Fibroblast of skin of abdomen (primary cell): ENCODE results near the gene NEURL4. TPM values are rescaled to one million over a fixed set of nuclear protein-coding genes. Genes with fewer than 3 reads are reported as not detected.
"Not testable (repeated sequence)": the region's sequence is repeated elsewhere in the genome, so short reads cannot be mapped to it uniquely, and the experiment has no call there.

ENCODE experiments used
- DNase-seq: peaks from one replicate; pipeline ENCODE4 v3.0.0-alpha.2; 2013
- polyA plus RNA-seq, 2 experiments: library from polyadenylated mRNA; unstranded; fragments of 120-200 nt; gene quantifications; one replicate each; pipeline ENCODE4 v1.2.1, GENCODE V29; 2013; ENCODE audit not compliant: insufficient read length in 2 of 2

Gene NEURL4
- polyA plus RNA-seq (2013, experiment 1 of 2; ENCODE audit: insufficient read length): 16.1 TPM
- polyA plus RNA-seq (2013, experiment 2 of 2; ENCODE audit: insufficient read length): 17.4 TPM

DNA sequence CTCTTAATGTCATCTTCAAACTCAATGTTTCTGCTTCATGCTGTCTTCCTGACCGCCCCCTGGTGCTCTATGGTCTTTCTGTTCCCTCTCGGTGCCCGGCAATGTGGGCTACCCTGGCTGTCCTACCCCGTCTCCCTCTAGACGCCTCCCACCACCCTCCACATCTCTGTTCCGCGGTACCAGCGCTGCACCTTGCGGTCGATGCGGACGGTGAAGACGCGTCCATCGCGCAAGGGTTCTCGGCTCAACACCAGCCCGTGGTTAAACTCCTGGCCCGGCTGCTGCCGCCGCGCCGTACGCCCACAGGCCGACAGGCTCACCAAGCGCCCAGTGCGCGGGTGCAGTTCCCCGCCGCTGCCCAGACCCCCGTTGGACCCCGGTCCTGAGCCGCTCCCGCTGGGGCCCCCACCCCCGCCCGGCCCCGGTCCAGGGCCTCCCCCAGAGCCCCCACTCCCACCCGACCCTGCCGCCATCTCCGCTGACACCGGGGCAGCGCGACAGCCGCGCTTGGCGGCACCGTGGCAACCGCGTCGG, at the start of gene NEURL4:
Gene NEURL4, minus strand, starts transcription at position 496 of the 534 bp plus-strand sequence. Its CDS starts 23 bp downstream, at position 473.
- DNase-seq: no peak

DNA sequence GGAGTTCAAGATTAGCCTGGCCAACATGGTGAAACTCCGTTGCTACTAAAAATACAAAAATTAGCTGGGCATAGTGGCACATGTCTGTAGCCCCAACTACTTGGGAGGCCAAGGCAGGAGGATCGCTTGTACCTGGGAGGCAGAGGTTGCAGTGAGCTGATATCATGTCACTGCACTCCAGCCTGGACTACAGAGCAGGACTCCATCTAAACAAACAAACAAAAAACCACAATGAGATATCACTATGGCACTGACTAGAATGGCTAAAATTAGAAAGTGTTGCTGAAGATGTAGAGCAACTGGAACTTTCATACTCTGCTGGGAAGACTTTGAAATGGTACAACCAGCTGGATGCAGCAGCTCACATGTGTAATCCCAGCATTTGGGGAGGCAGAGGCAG, 45.2 kb upstream of the NEURL4 start:
- DNase-seq: no peak

DNA sequence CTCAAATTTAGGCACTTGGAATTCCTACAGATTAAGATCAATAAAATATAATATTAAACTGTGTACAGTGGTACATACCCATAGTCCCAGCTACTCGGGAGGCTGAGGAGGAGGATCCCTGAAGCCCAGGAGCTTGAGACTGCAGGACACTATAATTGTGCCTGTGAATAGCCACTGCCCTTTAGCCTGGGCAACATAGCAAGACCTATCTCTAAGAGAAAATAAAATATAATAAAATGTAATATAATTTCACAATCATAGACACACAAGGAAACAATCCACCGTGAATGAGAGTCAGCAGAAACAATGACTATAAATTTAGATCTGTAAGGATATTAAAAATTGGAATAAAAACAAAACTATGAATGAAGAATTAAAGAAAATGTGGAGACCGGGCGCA, 41.7 kb upstream of the NEURL4 start:
- no peak for DNase-seq

DNA sequence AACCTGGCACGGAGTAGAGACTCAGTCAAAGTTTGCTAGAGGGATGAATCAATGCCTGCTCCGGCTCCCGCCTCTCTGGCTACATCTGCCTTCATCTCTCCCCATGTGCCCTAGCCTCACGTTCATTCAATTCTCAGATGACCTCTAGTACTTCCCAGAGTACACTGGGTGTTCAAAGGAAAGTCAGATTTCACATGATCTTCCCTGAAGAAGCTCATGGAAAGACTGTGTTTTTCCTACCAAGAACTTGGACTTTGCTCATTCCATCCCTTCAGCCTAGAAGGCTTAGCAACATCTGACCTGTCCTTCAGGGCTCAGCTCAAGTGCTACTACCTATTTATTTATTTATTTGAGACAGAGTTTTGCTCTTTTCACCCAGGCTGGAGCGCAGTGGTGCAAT, 40.7 kb upstream of the NEURL4 start:
- no peak for DNase-seq

DNA sequence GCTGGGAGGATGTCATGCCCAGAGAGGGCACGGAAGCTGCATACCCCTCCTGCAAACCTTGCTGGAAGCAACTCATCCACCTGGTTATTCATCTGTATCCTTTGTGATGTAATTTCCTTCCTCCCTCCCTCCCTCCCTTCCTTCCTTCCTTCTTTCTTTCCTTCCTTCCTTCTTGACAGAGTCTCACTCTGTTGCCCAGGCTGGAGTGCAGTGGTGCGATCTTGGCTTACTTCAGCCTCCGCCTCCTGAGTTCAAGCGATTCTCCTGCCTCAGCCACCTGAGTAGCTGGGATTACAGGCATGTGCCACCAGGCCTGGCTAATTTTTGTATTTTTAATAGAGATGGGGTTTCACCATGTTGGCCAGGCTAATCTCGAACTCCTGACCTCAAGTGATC, 39.5 kb upstream of the NEURL4 start:
- DNase-seq: not testable (repeated sequence)

DNA sequence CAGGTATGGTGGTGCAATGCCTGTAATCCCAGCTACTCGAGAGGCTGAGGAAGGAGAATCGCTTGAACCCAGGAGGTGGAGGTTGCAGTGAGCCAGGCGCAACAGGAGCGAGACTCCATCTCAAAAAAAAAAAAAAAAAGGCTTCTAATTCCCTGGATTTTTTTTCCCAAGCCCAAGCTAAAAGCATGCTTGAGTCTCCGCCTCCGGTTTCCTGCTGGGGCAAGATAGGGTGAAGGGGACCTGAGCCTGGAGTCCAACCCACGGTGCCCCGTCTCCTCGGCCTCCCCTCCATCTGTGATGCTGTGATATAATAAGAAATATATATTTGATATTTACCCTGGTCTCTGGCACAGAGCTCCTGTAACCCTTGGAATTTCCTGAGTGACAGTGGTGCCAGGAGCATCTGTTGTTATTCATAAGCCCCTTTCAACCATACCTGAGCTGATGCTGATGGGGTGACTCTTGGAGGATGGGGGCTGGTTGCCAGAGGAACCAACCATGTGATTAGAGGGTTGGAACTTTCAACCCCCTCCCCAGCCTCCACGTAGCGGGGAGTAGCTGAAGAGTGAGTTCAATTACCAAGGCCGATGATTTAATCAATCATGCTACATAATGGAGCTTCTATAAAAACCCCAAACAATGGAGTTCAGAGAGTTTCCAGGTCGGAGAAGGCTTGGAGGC, 38.9 kb upstream of the NEURL4 start:
- no peak for DNase-seq

DNA sequence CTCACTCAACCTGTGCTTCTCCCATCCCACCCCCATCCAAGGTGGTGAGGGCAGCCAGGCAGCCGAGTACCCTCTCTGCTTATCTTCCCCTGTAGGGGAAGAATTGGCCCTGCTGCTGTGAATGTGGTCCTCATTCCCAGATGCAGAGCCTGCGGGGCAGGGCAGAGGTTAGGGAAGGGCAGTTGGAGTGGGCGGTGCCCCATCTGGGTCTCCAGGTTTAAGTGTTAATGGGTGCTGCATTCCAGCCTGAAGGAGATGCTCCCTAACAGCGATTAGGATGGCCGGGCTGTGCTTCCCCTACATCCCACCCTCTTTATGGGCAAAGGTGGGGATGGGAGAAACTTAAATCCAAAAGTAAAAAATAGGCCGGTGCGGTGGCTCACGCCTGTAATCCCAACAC, 37.9 kb upstream of the NEURL4 start:
- no peak for DNase-seq

DNA sequence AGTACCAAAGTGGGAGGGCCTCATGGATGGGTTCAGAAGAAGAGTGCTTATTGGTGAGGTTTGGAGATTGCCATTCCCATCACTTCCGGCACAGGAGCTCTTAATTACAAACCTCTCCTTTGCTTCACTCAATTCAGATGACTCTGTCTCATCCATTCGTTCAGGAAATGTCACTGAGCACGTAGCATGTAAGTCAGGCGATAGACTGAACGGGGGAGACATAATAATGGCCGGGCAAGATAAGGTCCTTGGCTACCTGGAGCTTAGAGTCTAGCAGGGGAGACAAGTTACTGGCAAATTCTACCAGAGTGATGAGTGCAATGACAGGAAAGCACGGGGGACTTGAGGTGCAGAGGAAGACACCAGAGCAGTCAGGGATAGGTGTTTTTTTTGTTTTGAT, 36.8 kb upstream of the NEURL4 start:
- DNase-seq: not testable (repeated sequence)

DNA sequence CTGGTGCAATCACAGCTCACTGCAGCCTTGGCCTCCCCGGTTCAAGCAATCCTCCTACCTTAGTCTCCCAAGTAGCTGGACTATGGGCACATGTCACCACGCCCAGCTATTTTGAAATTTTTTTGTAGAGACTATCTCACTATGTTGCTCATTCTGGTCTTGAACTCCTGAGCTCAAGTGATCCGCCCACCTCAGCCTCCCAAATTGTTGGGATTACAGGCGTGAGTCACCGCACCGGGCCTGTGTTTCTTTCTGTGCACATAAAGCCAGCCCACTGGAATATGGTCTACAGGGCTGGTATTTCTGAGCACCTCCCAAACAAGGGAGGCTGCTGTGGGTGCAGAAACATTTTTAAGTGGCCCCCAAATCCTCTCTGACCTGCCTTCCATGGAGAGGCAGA, 34.2 kb upstream of the NEURL4 start:
- no peak for DNase-seq

DNA sequence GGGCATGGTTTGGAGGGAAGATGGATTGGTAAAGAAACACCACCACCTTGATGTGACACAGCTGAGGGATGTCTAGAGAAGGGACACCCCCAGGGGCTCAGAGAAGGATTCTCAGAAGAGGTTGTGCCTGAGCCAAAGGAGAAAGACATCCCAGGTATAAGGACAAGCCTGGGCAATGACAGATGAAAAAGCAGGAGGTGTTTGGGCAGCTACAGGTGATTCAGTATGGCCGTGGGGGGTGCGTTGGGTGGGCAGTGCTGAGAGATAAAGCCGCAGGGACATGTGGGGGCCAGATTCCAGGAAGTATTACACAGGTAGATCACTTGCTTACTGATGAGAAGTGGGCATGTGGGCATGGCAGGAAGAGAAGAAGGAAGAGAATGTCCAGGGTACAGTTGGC, 32.8 kb upstream of the NEURL4 start:
- no peak for DNase-seq

DNA sequence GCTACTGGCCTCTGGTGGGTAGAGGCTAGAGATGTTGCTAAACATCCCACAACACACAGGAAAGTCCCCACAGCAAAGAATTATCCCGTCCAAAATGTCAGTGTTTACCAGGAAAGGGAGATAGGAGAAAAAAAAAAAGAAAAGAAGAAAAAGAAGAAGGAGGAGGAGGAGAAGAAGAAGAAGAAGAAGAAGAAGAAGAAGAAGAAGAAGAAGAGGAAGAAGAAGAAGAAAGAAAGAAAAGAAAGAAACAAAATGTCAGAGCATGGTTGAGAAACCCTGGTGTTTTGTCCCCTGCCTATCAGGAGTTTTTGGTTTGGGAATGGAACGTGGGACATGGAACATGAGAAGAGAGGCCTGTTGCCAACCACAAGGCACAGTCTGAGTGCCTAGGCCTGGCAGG, 28.2 kb upstream of the NEURL4 start:
- no peak for DNase-seq

DNA sequence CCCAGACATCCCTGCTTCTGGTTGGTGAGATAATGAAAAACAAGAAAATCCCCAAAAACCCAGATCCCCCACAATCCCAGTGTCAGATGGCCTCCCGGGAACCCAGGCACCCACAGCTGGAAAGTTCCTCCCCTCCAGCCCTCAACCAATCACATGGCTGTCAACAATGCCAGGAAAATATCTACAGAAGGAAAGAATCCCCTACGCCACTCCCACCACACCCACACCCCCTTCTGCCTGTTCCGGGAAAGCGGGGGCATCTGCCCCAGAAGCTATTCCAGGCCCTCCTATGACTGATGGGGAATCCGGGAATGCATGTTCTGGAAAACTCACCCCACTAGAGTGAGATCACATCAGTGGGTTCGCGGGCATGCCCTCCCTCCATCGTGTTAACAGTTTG, 27.6 kb upstream of the NEURL4 start:
- no peak for DNase-seq

DNA sequence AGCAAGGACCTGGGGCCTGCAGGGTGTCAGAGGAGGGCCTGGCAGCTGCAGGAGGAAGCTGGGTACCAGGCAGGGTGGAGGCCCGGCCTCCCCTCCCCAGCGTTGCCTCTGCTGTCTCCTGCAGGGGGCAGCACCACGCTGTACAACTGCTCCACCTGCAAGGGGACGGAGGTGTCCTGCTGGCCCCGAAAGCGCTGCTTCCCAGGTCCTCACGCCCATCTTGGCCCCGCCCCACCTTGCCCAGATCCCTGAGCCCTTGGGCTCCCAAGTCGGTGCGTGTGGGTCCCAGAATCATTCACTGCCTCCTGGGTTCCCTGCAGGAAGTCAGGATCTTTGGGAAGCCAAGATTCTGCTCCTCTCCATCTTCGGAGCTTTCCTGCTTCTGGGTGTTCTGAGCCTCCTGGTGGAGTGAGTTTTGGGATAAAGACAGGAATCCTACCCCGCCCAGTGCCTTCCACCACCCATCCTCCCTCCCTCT, 27.0 kb upstream of the NEURL4 start:
- peak; percentile 52 for DNase-seq

DNA sequence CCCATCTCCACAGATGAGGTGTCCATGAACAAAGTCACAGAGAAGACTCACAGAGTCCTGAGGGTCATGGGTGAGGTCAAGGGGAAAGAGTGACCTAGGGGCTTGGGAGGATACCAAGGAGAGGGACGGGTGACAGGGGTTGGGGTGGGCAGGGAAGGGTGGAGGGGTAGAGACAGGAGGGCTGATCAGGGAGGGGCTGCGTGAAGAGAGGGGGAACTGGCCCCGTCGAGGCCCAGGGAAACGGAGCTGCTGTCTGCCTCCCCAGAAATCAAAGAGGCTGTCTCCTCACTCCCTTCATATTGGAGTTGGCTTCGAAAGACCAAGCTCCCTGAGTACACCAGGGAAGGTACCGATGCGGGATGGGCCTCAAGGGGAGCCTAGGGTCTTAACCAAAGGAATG, 26.4 kb upstream of the NEURL4 start:
- no peak for DNase-seq

DNA sequence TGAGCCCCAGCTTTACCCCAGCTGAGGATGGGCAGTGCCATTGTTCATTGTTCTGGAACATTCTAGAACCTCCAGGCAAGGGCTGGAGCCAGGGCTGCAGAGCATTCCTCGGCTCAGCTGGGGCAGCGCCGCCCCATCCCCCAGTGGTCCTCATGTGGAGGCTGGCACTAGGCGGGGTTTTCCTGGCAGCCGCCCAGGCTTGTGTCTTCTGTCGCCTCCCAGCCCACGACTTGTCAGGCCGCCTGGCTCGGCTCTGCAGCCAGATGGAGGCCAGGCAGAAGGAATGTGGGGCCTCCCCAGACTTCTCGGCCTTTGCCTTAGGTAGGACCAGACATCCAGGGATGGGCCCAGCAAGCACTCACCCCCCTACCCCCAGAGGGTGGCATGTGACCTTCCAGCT, 25.9 kb upstream of the NEURL4 start, which contains the start of gene TMEM95:
Gene TMEM95, plus strand, starts transcription at position 104 of the 400 bp plus-strand sequence. Its CDS starts 49 bp downstream, at position 153.
- peak; percentile 29 for DNase-seq

DNA sequence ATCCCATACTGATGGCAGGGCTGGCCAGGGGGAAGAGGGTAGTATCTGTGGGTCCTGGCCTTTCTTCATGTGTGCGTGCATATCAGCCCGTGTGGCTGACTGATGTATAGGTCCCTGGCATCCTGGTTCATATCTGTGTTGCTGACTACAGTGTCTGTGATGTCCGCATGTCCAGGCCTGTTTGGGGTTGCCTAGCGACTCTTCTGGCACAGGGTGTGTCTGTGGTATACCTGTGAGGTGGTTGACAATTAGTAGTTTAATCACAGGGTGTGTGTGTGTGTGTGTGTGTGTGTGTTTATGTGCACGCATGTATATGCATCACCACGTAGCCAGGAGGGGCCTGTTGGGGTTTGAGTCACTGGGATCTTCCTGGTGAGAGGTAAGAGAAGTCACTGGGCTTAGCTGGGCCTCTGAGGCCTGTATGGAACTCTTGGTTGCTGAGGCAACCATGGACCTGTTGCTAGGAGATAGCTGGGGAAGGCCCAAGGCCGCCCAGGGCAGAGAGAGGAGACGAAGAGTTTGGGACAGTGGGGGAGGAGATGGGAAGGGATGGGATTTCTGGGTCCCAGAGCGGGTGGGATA, 25.2 kb upstream of the NEURL4 start:
- DNase-seq: peak; percentile 58

DNA sequence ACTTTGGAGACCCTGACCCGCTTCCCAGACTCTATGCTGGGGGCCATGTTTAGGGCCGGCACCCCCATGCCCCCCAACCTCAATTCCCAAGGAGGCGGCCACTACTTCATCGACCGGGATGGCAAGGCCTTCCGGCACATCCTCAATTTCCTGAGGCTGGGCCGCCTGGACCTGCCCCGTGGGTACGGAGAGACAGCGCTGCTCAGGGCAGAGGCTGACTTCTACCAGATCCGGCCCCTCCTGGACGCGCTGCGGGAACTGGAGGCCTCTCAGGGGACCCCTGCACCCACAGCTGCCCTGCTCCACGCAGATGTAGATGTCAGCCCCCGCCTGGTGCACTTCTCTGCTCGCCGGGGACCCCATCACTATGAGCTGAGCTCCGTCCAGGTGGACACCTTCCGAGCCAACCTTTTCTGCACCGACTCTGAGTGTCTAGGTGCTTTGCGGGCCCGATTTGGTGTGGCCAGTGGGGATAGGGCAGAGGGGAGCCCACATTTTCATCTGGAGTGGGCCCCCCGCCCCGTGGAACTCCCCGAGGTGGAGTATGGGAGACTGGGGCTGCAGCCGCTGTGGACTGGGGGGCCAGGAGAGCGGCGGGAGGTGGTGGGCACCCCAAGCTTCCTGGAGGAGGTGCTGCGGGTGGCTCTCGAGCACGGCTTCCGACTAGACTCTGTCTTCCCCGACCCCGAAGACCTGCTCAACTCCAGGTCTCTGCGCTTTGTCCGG, 23.9 kb upstream of the NEURL4 start:
- DNase-seq: no peak

DNA sequence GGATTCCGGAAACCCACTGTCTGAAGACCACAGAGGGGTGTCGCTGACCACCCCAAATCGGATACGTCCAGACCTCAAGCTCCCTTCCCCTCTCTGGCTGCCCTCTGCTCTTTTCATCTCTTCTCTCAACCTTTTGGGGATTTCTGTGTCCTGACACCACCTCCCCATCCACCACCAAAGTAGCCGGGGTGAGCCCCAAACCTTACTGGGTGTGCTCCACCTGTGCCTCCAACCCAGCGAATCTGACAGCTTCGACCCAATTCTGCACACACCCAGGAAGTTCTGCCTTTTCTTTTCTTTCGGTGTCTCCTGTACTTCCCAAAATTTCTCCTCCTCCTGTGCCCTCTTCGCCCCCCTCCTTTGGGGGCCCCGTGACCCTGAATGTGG, 23.4 kb upstream of the NEURL4 start:
- DNase-seq: no peak

DNA sequence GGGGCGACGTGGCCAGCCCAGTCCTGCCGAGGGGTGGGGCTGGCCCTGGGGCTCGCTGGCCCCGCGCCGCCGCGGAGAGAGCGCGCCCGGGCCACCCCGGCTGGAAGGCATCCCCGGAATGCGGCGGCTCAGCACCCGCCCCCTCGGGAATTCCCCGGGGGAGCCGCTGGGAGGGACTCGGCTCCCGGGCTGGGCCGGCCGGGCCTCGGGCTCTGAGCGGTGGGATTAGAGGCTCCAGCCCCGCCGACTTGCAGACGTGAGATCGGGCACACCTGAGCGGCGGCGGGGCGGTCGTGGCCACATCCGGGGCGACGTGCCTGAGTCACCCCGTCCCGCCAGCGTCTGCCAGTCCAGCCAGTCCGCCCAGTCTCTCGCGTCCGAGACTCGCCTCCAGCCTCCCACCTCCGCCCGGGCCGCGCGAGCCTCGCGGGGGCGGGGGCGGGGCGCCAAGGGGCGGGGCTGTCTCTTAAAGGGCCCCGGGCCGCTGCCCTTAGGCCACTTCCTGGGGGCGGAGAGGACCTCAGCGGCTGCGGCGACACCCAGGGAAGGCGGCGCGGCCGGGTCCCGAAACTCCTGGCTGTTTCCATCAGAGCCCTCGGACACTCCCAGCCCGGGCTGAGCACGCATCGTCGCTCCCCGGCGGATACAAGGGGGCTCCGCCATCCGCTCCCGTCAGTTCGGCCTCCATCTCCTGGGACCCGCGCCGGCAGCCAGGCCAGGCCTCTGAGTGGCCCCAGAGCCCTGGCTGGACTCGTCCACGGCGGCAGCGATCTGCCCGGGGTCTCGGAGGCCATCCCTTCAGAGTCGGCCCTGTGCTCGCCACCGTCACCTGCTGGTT, 22.7 kb upstream of the NEURL4 start, which contains the start of gene KCTD11:
Gene KCTD11, plus strand, starts transcription at position 498 of the 838 bp plus-strand sequence.
- DNase-seq: peak; percentile 95

DNA sequence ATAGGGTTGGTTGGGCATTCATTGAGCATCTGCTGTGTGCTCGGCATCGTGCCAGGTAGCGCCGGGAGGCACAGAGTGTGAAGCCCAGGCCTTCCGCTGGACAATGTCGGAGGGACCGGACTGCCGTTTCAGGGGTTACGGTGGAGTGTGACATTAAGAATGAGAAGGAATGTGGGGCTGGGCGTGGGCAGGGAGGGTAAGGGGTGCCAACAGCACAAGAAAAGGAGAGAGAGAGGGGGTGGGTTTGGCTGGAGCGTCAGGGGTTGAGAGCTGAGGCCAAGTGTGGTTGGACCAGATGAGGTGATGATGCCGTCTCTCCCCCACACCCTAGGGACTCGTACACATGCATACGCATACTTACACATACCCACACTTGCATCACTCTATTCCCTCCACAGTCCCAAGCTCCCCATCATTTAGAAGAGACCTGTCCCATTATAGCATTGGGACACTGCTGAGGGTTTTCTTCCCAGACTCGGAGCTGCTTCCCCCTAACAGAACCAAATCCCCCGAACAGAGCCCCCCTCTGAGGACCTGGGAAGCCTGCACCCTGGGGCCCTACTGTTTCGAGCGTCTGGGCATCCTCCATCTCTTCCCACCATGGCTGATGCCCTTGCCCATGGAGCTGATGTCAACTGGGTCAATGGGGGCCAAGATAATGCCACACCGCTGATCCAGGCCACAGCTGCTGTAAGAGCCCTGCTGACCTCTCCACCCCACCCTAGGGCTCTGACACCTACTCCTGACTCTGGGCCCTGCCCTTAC, 19.5 kb upstream of the NEURL4 start:
- DNase-seq: peak; percentile 61
